Astrocyte (in vitro differentiated cells and primary cell): ENCODE results near the gene DCLK2. TPM values are rescaled to one million over a fixed set of nuclear protein-coding genes. Genes with fewer than 3 reads are reported as not detected.

Source experiments
- DNase-seq: peaks from one replicate; pipeline ENCODE4 v3.0.0-alpha.2; 2010; ENCODE audit warnings: low read depth
- FAIRE-seq: peaks from 2 replicates; lab custom pipeline; 2011; peaks lifted over from hg19 to GRCh38; lab: Jason Lieb, UNC
- H2AFZ ChIP-seq: 2 replicates; pipeline ENCODE4 v1.6.0; 2012; ENCODE audit warnings: low read depth, low read length, inconsistent platforms
- H3K27ac ChIP-seq: 2 replicates; pipeline ENCODE4 v1.5.1; 2011; ENCODE audit warnings: low read depth, low read length, inconsistent platforms
- H3K27me3 ChIP-seq: 2 replicates; pipeline ENCODE4 v1.6.0; 2011; ENCODE audit warnings: low read length, inconsistent platforms; ENCODE audit not compliant: insufficient read depth
- H3K36me3 ChIP-seq: 2 replicates; pipeline ENCODE4 v1.5.1; 2011; ENCODE audit warnings: low read length, inconsistent platforms; ENCODE audit not compliant: insufficient read depth
- H3K4me1 ChIP-seq: 2 replicates; pipeline ENCODE4 v1.5.1; 2011; ENCODE audit warnings: low read length, inconsistent platforms; ENCODE audit not compliant: insufficient read depth
- H3K4me2 ChIP-seq: 2 replicates; pipeline ENCODE4 v1.6.0; 2012; ENCODE audit warnings: low read length, inconsistent platforms
- H3K4me3 ChIP-seq: 2 replicates; pipeline ENCODE4 v1.5.1; 2011; ENCODE audit warnings: low read depth, mild to moderate bottlenecking, low read length, inconsistent platforms; ENCODE audit not compliant: insufficient read depth
- H3K79me2 ChIP-seq: 2 replicates; pipeline ENCODE4 v1.6.0; 2012; ENCODE audit warnings: mild to moderate bottlenecking, low read length, inconsistent platforms; ENCODE audit not compliant: insufficient read depth
- H3K9ac ChIP-seq: 2 replicates; pipeline ENCODE4 v1.6.0; 2012; ENCODE audit warnings: mild to moderate bottlenecking, low read length, inconsistent platforms
- H3K9me3 ChIP-seq: 2 replicates; pipeline ENCODE4 v1.5.1; 2012; ENCODE audit warnings: low read depth, mild to moderate bottlenecking, low read length, inconsistent platforms; ENCODE audit not compliant: insufficient read depth
- H4K20me1 ChIP-seq: 2 replicates; pipeline ENCODE4 v1.6.0; 2012; ENCODE audit warnings: low read length, inconsistent platforms; ENCODE audit not compliant: insufficient read depth
- H3K27ac Mint-ChIP-seq: one replicate; pipeline ENCODE4 v1.8.0; 2021; ENCODE audit warnings: mild to moderate bottlenecking, mixed read lengths; ENCODE audit not compliant: unreplicated experiment
- H3K27me3 Mint-ChIP-seq: one replicate; pipeline ENCODE4 v1.8.0; 2021; ENCODE audit warnings: low read depth, mixed read lengths; ENCODE audit not compliant: unreplicated experiment
- H3K36me3 Mint-ChIP-seq: one replicate; pipeline ENCODE4 v1.8.0; 2021; ENCODE audit warnings: low read depth, mixed read lengths; ENCODE audit not compliant: unreplicated experiment
- H3K4me1 Mint-ChIP-seq: one replicate; pipeline ENCODE4 v1.8.0; 2021; ENCODE audit warnings: low read depth, mixed read lengths; ENCODE audit not compliant: unreplicated experiment
- H3K4me3 Mint-ChIP-seq: one replicate; pipeline ENCODE4 v1.8.0; 2021; ENCODE audit warnings: mild to moderate bottlenecking, moderate library complexity, mixed read lengths; ENCODE audit not compliant: unreplicated experiment
- H3K9me3 Mint-ChIP-seq: one replicate; pipeline ENCODE4 v1.8.0; 2021; ENCODE audit warnings: mild to moderate bottlenecking, mixed read lengths; ENCODE audit not compliant: unreplicated experiment
- EZH2 ChIP-seq: IDR thresholded peaks from 2 replicates; pipeline ENCODE4 v1.6.1; 2012; ENCODE audit warnings: mild to moderate bottlenecking, low read length, inconsistent platforms; ENCODE audit not compliant: insufficient read depth
- total RNA-seq: library from RNA; stranded (reverse); gene quantifications from 2 replicates; pipeline ENCODE4 v1.2.1, GENCODE V29; 2021
- TF ChIP-seq, protein P1 (sequence below): IDR thresholded peaks from 2 replicates; pipeline ENCODE4 v1.5.1; 2011; ENCODE audit warnings: low read depth, mild to moderate bottlenecking, inconsistent platforms, low read length, moderate library complexity; ENCODE audit not compliant: insufficient read depth

DCLK2 gene
- total RNA-seq, 1 donor from 2014 or later = 6.2 TPM

DNA sequence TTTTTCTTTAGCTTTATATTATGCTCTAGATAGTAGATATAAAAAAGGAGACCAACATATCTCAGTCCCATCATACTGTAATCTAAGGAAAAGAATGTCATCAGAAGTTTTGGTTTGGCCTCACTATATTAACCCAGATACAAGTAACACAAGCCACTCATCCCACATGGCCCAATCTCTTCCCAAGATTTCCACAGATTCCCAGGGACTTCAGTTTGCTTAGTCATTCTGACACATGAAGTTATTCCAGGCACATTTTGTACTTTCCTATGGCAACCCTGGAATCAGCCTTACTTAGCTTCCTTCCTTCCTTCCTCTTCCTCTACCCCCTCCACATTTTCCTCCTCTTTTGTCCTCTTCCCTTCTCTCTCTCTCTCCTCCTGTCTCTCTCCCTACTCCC lies 21.7 kb upstream of the DCLK2 start:
- no peak overlapping the region for H3K27ac ChIP-seq
- TF ChIP-seq, protein P1, sequence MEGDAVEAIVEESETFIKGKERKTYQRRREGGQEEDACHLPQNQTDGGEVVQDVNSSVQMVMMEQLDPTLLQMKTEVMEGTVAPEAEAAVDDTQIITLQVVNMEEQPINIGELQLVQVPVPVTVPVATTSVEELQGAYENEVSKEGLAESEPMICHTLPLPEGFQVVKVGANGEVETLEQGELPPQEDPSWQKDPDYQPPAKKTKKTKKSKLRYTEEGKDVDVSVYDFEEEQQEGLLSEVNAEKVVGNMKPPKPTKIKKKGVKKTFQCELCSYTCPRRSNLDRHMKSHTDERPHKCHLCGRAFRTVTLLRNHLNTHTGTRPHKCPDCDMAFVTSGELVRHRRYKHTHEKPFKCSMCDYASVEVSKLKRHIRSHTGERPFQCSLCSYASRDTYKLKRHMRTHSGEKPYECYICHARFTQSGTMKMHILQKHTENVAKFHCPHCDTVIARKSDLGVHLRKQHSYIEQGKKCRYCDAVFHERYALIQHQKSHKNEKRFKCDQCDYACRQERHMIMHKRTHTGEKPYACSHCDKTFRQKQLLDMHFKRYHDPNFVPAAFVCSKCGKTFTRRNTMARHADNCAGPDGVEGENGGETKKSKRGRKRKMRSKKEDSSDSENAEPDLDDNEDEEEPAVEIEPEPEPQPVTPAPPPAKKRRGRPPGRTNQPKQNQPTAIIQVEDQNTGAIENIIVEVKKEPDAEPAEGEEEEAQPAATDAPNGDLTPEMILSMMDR = no peak
- TF ChIP-seq EZH2 = no peak
- peaks cover 2% of the 10 kb centered on the region for H3K27me3 Mint-ChIP-seq
- H3K27me3 ChIP-seq = no peaks in the 10 kb centered on the region
- no peak overlapping the region for H3K9ac ChIP-seq
- H3K4me3 ChIP-seq = no peak overlapping the region
- no peak overlapping the region for H3K27ac Mint-ChIP-seq
- no peaks in the 10 kb centered on the region for H3K4me1 Mint-ChIP-seq
- H3K4me1 ChIP-seq = no peaks in the 10 kb centered on the region
- H3K36me3 ChIP-seq = no peaks in the 10 kb centered on the region
- H3K4me2 ChIP-seq = no peak overlapping the region
- no peaks in the 10 kb centered on the region for H4K20me1 ChIP-seq
- FAIRE-seq (no peak), DNase-seq (no peak)
- peaks cover 7% of the 10 kb centered on the region for H3K9me3 Mint-ChIP-seq
- no peak overlapping the region for H2AFZ ChIP-seq
- H3K4me3 Mint-ChIP-seq = no peak overlapping the region
- peaks cover 1% of the 10 kb centered on the region for H3K36me3 Mint-ChIP-seq
- no peaks in the 10 kb centered on the region for H3K79me2 ChIP-seq
- H3K9me3 ChIP-seq = no peaks in the 10 kb centered on the region

DNA sequence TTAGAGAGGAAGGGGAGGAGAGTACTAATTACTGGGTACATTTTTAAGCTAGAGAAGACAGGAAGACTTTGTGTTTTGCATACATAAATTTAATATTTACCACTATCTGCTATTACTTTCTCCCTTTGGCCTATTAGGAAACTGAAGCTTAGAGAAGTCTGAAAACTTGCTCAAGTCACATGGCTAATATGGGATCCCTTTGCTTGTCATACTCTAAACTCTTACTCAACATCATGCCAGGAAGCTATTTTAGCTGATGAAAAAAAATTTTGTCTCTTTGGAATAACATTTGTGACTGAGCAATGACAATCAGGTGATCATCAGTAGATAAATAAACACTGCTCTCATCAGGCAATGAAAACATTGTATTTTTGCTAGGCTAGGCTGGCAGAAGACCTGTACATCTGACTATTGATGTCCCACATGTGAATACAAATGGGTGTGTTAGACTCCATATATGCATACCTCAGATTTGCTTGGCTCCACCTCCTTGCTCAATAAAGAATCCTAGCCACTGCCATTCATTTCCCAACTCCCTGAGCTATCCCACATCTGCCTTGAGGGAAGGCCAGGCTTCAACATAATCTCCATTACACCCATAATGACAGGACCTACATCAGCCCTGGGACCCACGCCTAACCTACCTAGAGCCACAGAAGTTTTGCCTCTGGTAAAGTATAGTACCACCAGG lies 17.0 kb upstream of the DCLK2 start:
- Mint-ChIP-seq H3K4me3 (no peak overlapping the region), H3K27me3 (peaks cover 2% of the 10 kb centered on the region), H3K4me1 (no peaks in the 10 kb centered on the region), H3K9me3 (peaks cover 2% of the 10 kb centered on the region), H3K27ac (no peak overlapping the region), H3K36me3 (no peaks in the 10 kb centered on the region)
- no peak overlapping the region for H3K4me2 ChIP-seq
- no peak for FAIRE-seq
- H3K4me3 ChIP-seq = no peak overlapping the region
- H3K36me3 ChIP-seq = no peaks in the 10 kb centered on the region
- no peaks in the 10 kb centered on the region for H3K4me1 ChIP-seq
- TF ChIP-seq EZH2 = no peak
- TF ChIP-seq, protein P1 = no peak
- H3K9me3 ChIP-seq = no peaks in the 10 kb centered on the region
- no peaks in the 10 kb centered on the region for H3K79me2 ChIP-seq
- no peak overlapping the region for H3K27ac ChIP-seq
- no peak for DNase-seq
- H3K27me3 ChIP-seq = no peaks in the 10 kb centered on the region
- H2AFZ ChIP-seq = no peak overlapping the region
- no peaks in the 10 kb centered on the region for H4K20me1 ChIP-seq
- H3K9ac ChIP-seq = no peak overlapping the region

DNA sequence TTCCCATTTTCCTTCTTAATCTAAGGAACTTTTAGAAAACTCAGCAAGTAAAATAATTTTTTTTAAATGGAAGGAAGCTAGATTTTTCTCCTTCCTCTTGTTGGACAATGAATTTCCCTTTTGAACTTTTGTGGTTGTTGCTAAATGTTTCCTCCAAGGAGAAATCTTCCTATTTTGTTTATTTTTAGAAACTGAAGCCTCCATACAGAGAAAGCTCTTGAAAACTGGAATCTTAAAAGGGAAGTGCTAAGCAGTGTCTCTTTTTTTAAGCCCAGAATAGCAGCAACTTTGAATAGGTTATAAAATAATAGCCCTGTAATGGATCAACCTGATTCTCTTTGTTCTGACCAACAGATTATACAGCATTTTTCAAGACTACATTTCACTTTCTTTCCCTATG lies 15.1 kb upstream of the DCLK2 start:
- DNase-seq (no peak), FAIRE-seq (no peak)
- no peak overlapping the region for H3K9ac ChIP-seq
- no peaks in the 10 kb centered on the region for H3K27me3 ChIP-seq
- H3K9me3 ChIP-seq = no peaks in the 10 kb centered on the region
- H3K4me2 ChIP-seq = no peak overlapping the region
- TF ChIP-seq EZH2 = no peak
- TF ChIP-seq, protein P1 = no peak
- H3K27ac Mint-ChIP-seq = no peak overlapping the region
- H3K4me1 ChIP-seq = no peaks in the 10 kb centered on the region
- H3K36me3 Mint-ChIP-seq = no peaks in the 10 kb centered on the region
- no peak overlapping the region for H3K4me3 Mint-ChIP-seq
- no peaks in the 10 kb centered on the region for H3K79me2 ChIP-seq
- H3K9me3 Mint-ChIP-seq = peaks cover 2% of the 10 kb centered on the region
- no peak overlapping the region for H3K4me3 ChIP-seq
- H3K4me1 Mint-ChIP-seq = no peaks in the 10 kb centered on the region
- H4K20me1 ChIP-seq = no peaks in the 10 kb centered on the region
- H3K27ac ChIP-seq = no peak overlapping the region
- no peak overlapping the region for H2AFZ ChIP-seq
- H3K36me3 ChIP-seq = no peaks in the 10 kb centered on the region
- H3K27me3 Mint-ChIP-seq = peaks cover 2% of the 10 kb centered on the region
